Karpas-422 (cell line): Measurements from ENCODE around the gene CMTM8. TPM values are rescaled to one million over a fixed set of nuclear protein-coding genes. Genes with fewer than 3 reads are reported as not detected.
"Not testable (repeated sequence)": the region's sequence is repeated elsewhere in the genome, so short reads cannot be mapped to it uniquely, and the experiment has no call there.

Experiments
- DNase-seq: peaks from one replicate; pipeline ENCODE4 v3.0.0-alpha.2; 2015
- H2AFZ ChIP-seq: fragments of 200-600 bp; sonication (generic); 2 replicates; pipeline ENCODE4 v1.6.1; 2014; ENCODE audit warnings: antibody characterized with exemption, low read length, mixed read lengths
- H3K27ac ChIP-seq: fragments of 200-600 bp; sonication (generic); 2 replicates; pipeline ENCODE4 v1.5.1; 2014; ENCODE audit warnings: mild to moderate bottlenecking, low read length, moderate library complexity
- H3K27me3 ChIP-seq: fragments of 200-600 bp; sonication (generic); 2 replicates; pipeline ENCODE4 v1.6.1; 2014; ENCODE audit warnings: low read length, mixed read lengths
- H3K36me3 ChIP-seq: fragments of 200-600 bp; sonication (generic); 2 replicates; pipeline ENCODE4 v1.6.1; 2014; ENCODE audit warnings: low read length, mixed read lengths; ENCODE audit not compliant: insufficient read depth
- H3K4me1 ChIP-seq: fragments of 200-600 bp; sonication (generic); 2 replicates; pipeline ENCODE4 v1.6.1; 2014; ENCODE audit warnings: mild to moderate bottlenecking, low read length, mixed read lengths
- H3K4me2 ChIP-seq: fragments of 200-600 bp; sonication (generic); 2 replicates; pipeline ENCODE4 v1.6.1; 2014; ENCODE audit warnings: low read length, low read depth, mild to moderate bottlenecking; ENCODE audit not compliant: poor library complexity, severe bottlenecking
- H3K4me3 ChIP-seq: fragments of 200-600 bp; sonication (generic); 2 replicates; pipeline ENCODE4 v1.5.1; 2014; ENCODE audit warnings: mild to moderate bottlenecking, antibody characterized with exemption, low read length, mixed read lengths
- H3K79me2 ChIP-seq: fragments of 200-600 bp; sonication (generic); 2 replicates; pipeline ENCODE4 v1.6.1; 2014; ENCODE audit warnings: mild to moderate bottlenecking, low read length, mixed read lengths
- H3K9ac ChIP-seq: fragments of 200-600 bp; sonication (generic); 2 replicates; pipeline ENCODE4 v1.6.0; 2014; ENCODE audit warnings: low read length
- H3K9me2 ChIP-seq: fragments of 200-600 bp; sonication (generic), shearing (Covaris generic); replicated peaks from 2 replicates; pipeline ENCODE4 v1.6.0; 2014; ENCODE audit warnings: mild to moderate bottlenecking, low read length, moderate library complexity; ENCODE audit not compliant: insufficient read depth
- H3K9me3 ChIP-seq: fragments of 300-700, 200-600 bp; sonication (generic); 2 replicates; pipeline ENCODE4 v1.6.1; 2014; ENCODE audit warnings: low read length, mixed read lengths
- H4K20me1 ChIP-seq: fragments of 200-600 bp; sonication (generic); 2 replicates; pipeline ENCODE4 v1.6.1; 2014; ENCODE audit warnings: mild to moderate bottlenecking, antibody characterized with exemption, low read length, low read depth; ENCODE audit not compliant: insufficient read depth
- total RNA-seq: library from RNA; depleted of rRNA; stranded (reverse); fragments of >200 nt; shearing (Covaris generic); gene quantifications from 2 replicates; pipeline ENCODE4 v1.2.3, GENCODE V29; 2014; ENCODE audit warnings: low replicate concordance

CMTM8 gene
- total RNA-seq, 1 experiment from 2014 or later, result 0.19 TPM

DNA sequence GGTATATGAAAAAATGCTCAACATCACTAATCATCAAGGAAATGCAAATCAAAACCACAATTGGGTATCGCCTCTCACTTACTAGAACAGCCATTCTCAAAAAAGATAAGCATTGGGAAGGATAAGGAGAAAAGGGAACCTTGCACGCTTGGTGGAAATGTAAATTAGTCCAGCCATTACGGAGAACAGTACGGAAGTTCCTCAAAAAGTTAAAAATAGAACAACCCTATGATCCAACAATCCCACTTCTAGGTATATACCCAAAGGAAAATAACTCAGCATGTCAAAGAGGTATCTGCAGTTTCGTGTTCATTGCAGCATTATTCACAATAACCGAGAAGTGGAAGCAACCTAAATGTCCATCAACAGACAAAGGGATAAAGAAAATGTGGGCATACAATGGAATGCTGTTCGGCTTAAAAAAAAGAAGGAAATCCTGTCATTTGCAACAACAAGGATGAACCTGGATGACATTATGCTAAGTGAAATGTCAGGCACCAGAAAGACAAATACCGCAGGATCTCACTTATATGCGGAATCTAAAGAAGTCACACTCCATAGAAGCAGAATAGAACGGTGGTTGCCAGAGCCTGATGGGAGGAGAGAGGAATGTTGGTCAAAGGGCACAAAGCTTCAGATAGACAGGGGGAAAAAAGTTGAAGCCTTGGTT is 141.5 kb downstream of the CMTM8 start:
- no peak for DNase-seq
- no peak overlapping the region for H3K4me2 ChIP-seq
- H3K9ac ChIP-seq, result no peak overlapping the region
- no peak overlapping the region for H2AFZ ChIP-seq
- no peaks in the 10 kb centered on the region for H3K79me2 ChIP-seq
- no peaks in the 10 kb centered on the region for H3K9me2 ChIP-seq
- H3K36me3 ChIP-seq, result no peaks in the 10 kb centered on the region
- H3K27me3 ChIP-seq, result no peaks in the 10 kb centered on the region
- H3K9me3 ChIP-seq, result no peaks in the 10 kb centered on the region
- peaks cover 5% of the 10 kb centered on the region for H3K4me1 ChIP-seq
- H3K4me3 ChIP-seq, result no peak overlapping the region
- no peak overlapping the region for H3K27ac ChIP-seq
- H4K20me1 ChIP-seq, result no peaks in the 10 kb centered on the region

DNA sequence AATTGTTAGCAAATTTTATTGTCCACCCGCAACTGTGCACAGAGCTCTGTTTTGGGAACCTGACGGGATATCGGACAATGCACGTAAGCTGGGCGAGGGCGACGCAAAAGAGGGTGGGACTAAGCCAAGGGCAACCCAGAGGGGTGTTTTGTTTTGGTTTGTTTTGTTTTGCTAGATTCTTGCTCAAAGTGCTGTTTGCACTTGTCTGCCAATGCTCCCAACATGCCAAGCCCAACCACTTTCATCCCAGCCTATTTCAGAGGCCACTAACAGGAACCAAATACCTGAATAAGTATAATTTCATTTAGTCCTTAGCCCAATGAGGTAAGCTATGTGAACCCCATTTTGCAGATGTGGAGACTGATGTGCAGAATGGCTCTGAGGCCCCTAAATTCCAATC is 143.4 kb downstream of the CMTM8 start:
- Histone ChIP-seq H3K27ac (no peak overlapping the region), H3K9ac (no peak overlapping the region), H4K20me1 (no peaks in the 10 kb centered on the region), H3K9me2 (no peaks in the 10 kb centered on the region), H3K4me2 (no peak overlapping the region), H3K36me3 (no peaks in the 10 kb centered on the region), H3K9me3 (no peaks in the 10 kb centered on the region), H2AFZ (no peak overlapping the region), H3K27me3 (no peaks in the 10 kb centered on the region), H3K4me1 (peaks cover 8% of the 10 kb centered on the region), H3K79me2 (no peaks in the 10 kb centered on the region), H3K4me3 (no peak overlapping the region)
- DNase-seq, result no peak

DNA sequence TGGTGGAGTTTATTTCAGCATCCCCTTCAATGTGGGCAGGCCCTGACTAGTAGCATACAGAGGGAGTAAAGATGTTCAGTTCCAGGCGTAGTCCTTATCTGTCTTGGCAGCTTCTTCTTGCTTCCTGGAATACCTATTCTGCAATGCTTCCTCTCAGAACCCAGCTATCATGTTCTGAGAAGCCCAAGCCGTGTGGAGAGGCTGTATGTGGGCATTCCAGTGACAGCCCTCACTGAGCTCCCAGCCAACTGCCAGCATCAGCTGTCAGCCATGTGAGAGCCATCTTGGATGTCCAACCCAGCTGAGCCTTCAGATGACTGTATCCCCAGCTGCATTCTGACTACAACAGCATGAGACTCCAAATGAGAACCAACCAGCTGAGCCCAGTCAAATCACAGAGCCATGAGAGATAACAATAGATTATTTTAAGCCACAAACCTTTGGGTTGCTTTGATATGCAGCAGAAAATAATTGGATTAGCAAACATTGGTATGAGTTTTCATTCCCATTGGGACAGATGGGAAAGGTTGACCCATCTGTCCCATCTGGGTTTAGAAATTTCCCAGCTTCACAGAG is 144.7 kb downstream of the CMTM8 start:
- H3K79me2 ChIP-seq, result no peaks in the 10 kb centered on the region
- no peak overlapping the region for H3K4me2 ChIP-seq
- no peak overlapping the region for H2AFZ ChIP-seq
- peaks cover 8% of the 10 kb centered on the region for H3K4me1 ChIP-seq
- H3K4me3 ChIP-seq, result no peak overlapping the region
- H3K9me2 ChIP-seq, result no peaks in the 10 kb centered on the region
- H3K27me3 ChIP-seq, result no peaks in the 10 kb centered on the region
- no peak overlapping the region for H3K9ac ChIP-seq
- no peaks in the 10 kb centered on the region for H3K36me3 ChIP-seq
- H3K9me3 ChIP-seq, result no peaks in the 10 kb centered on the region
- no peaks in the 10 kb centered on the region for H4K20me1 ChIP-seq
- H3K27ac ChIP-seq, result no peak overlapping the region
- no peak for DNase-seq

GRCh38 chr3:32384938-32385337 is 146.5 kb downstream of the CMTM8 start:
- Histone ChIP-seq H3K4me2 (no peak overlapping the region), H3K4me1 (peaks cover 8% of the 10 kb centered on the region), H3K27me3 (no peaks in the 10 kb centered on the region), H4K20me1 (no peaks in the 10 kb centered on the region), H3K36me3 (no peaks in the 10 kb centered on the region), H3K27ac (no peak overlapping the region), H3K9me3 (no peaks in the 10 kb centered on the region), H3K9me2 (no peaks in the 10 kb centered on the region), H2AFZ (no peak overlapping the region), H3K4me3 (no peak overlapping the region), H3K79me2 (no peaks in the 10 kb centered on the region), H3K9ac (no peak overlapping the region)
- DNase-seq, result peak; percentile 51

DNA sequence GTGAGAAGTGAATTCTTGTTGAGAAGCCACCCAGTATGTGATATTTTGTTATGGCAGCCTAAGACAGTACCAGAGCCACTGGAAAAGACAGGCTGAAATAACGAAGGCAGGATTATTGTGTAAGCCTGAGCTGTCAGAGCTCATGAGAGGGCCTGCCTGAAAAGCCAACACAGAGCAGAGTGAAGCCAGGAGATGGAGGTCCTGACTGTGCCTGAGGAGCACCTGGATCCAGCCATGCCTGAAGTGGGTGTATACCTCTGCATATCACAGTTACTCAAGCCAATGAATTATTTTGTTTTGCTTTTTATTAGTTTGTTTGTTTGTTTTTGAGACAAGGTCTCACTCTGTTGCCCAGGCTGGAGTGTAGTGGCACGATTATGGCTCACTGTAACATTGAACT is 149.0 kb downstream of the CMTM8 start:
- Histone ChIP-seq H3K79me2 (no peaks in the 10 kb centered on the region), H3K27me3 (no peaks in the 10 kb centered on the region), H3K27ac (no peak overlapping the region), H2AFZ (no peak overlapping the region), H3K9me2 (no peaks in the 10 kb centered on the region), H3K4me1 (peaks cover 19% of the 10 kb centered on the region), H3K4me3 (no peak overlapping the region), H3K36me3 (no peaks in the 10 kb centered on the region), H3K4me2 (no peak overlapping the region), H3K9me3 (no peaks in the 10 kb centered on the region), H4K20me1 (no peaks in the 10 kb centered on the region), H3K9ac (no peak overlapping the region)
- DNase-seq, result no peak

- H3K36me3 ChIP-seq, H3K9me2 ChIP-seq, H3K9ac ChIP-seq, H3K9me3 ChIP-seq, H3K4me3 ChIP-seq, H2AFZ ChIP-seq, H4K20me1 ChIP-seq, H3K79me2 ChIP-seq, H3K27me3 ChIP-seq, H3K27ac ChIP-seq, DNase-seq, H3K4me2 ChIP-seq: not testable (repeated sequence)
- H3K4me1 ChIP-seq, result peaks cover 19% of the 10 kb centered on the region
Observed at GRCh38 chr3:32389577-32389976, 151.1 kb downstream of the CMTM8 start.

GRCh38 chr3:32391643-32392535 is 153.4 kb downstream of the CMTM8 start, which contains the start of gene CMTM7:
Gene CMTM7, plus strand, starts transcription at chr3:32391853. Its CDS starts 54 bp downstream, at chr3:32391907.
- H3K4me2 ChIP-seq, result peak within 1 kb of the TSS; percentile 86
- peak within 1 kb of the TSS; percentile 90 for H2AFZ ChIP-seq
- no peaks in the 10 kb centered on the region for H3K27me3 ChIP-seq
- peak; percentile 81 for DNase-seq
- H3K9ac ChIP-seq, result peak within 1 kb of the TSS; percentile 71
- no peaks in the 10 kb centered on the region for H3K36me3 ChIP-seq
- H3K4me1 ChIP-seq, result peaks cover 12% of the 10 kb centered on the region
- no peaks in the 10 kb centered on the region for H3K9me3 ChIP-seq
- H3K4me3 ChIP-seq, result peak within 1 kb of the TSS; percentile 72
- no peaks in the 10 kb centered on the region for H4K20me1 ChIP-seq
- H3K9me2 ChIP-seq, result no peaks in the 10 kb centered on the region
- H3K27ac ChIP-seq, result no peak within 1 kb of the TSS
- H3K79me2 ChIP-seq, result no peaks in the 10 kb centered on the region
